C4-2B (cell line): ENCODE measurements around the gene RBFOX1.

Experiments used
- H3K27ac ChIP-seq: fragments of 450-650 bp; 2 replicates; pipeline ENCODE4 v1.5.1; 2017
- ZFX ChIP-seq: fragments of 450-650 bp; IDR thresholded peaks from 2 replicates; pipeline ENCODE4 v1.6.1; 2017
- TF ChIP-seq, protein P1 (sequence below): fragments of 450-650 bp; conservative IDR thresholded peaks from 2 replicates; pipeline ENCODE4 v1.5.1; 2017; ENCODE audit warnings: mild to moderate bottlenecking

RBFOX1 gene

DNA sequence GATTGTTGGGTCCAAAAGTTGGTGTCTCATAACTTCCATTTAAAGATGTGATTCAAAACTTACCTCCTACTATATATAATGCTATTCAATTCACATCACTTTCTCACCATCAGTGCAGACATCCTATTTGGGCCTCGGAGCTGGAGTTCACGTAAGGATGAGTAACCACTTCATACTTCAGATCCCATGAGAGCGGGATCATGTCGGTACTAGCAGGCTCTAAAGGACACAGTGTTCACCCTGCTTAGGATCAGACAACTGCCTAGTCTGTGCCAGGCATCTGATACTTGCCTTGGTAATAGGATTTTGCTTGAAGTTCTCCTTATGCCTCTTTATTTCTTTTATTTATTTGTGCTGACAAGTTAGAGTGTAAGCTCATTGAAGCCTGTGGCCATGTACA lies 39.5 kb downstream of the RBFOX1 start:
- no peak for TF ChIP-seq ZFX
- TF ChIP-seq, protein P1, sequence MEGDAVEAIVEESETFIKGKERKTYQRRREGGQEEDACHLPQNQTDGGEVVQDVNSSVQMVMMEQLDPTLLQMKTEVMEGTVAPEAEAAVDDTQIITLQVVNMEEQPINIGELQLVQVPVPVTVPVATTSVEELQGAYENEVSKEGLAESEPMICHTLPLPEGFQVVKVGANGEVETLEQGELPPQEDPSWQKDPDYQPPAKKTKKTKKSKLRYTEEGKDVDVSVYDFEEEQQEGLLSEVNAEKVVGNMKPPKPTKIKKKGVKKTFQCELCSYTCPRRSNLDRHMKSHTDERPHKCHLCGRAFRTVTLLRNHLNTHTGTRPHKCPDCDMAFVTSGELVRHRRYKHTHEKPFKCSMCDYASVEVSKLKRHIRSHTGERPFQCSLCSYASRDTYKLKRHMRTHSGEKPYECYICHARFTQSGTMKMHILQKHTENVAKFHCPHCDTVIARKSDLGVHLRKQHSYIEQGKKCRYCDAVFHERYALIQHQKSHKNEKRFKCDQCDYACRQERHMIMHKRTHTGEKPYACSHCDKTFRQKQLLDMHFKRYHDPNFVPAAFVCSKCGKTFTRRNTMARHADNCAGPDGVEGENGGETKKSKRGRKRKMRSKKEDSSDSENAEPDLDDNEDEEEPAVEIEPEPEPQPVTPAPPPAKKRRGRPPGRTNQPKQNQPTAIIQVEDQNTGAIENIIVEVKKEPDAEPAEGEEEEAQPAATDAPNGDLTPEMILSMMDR: no peak
- no peak overlapping the region for H3K27ac ChIP-seq

DNA sequence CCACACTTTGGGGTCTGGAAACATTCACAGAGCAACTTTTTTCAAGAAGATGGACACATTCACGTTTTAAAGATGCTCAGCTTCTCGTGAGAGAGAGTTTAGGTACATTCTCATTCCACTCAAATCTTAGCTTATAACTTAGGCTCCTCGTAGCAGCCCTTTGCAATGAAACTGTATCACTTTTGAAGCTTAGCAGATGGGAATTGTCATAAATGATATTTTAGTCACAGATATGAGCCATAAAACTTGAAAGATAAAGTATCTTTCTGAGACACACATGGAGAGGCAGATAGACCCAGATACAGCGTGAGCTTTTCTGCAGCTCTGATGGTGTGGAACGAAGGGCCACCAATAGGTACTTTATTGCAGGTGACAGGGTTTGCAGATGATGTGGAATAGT lies 41.1 kb downstream of the RBFOX1 start:
- H3K27ac ChIP-seq: no peak overlapping the region
- TF ChIP-seq, protein P1: no peak
- TF ChIP-seq ZFX: no peak

DNA sequence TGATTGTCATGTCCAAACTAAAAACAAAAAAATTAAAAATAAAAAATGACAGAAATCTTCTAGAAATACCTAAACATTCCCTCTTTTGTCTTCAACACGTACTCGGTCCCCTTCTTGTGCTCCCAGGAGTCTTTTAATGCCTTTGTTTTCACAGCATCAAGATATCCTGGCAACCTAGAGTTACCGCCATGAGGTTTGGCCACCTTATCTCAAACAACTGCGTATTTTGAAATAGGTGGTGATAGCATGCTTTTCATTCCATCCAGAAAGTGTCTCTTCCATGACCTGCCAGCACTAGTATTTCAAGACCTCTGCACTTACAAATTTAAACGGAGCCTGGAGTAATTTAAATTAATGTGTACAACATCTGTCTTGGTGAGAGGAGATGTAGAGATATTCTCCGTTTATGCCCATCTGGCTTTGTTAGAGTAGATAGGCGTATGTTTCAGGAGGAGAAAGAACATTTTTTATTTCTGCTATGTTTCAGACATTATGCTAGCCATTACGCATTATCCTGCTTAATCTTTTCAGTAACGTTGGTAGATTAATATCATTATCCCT lies 42.0 kb downstream of the RBFOX1 start:
- no peak overlapping the region for H3K27ac ChIP-seq
- no peak for TF ChIP-seq ZFX
- TF ChIP-seq, protein P1: no peak

DNA sequence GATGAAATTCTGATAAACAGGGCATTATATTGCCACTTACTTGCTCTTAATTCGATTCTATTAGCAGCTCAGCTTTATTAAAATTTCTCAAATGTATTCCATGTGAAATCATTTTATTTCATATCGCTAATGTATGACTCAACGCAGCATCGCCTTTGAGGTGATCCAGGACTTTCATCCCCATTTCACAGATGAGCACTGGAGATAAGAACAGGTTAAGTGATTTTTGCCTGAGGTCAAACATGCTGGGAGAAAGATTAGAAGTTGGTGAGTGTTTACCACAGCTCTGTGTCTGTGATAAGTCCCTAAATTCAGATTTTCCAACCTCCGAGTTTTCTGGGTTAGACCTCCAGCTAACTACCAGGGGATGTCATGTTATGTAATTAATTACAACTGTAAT lies 43.6 kb downstream of the RBFOX1 start:
- H3K27ac ChIP-seq: no peak overlapping the region
- no peak for TF ChIP-seq ZFX
- TF ChIP-seq, protein P1: no peak

DNA sequence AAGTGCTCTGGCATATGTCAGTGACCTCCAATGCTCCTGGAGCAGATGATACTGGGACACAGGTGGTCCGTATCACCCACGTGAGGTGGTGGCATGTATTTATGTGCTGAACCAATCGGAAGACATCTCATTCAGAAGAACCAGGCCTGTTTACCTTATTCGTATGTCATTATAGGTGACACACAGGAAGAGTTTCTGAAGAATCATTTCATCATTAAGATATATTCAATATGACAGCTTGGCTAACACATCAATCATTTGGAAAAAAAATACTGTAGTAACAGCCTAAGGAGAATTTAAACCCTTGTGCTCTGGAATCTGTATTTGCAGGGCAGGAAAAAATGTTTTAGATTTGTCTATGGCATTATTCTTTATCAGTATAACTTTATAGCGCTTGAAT lies 44.6 kb downstream of the RBFOX1 start:
- no peak for TF ChIP-seq ZFX
- TF ChIP-seq, protein P1: no peak
- no peak overlapping the region for H3K27ac ChIP-seq

DNA sequence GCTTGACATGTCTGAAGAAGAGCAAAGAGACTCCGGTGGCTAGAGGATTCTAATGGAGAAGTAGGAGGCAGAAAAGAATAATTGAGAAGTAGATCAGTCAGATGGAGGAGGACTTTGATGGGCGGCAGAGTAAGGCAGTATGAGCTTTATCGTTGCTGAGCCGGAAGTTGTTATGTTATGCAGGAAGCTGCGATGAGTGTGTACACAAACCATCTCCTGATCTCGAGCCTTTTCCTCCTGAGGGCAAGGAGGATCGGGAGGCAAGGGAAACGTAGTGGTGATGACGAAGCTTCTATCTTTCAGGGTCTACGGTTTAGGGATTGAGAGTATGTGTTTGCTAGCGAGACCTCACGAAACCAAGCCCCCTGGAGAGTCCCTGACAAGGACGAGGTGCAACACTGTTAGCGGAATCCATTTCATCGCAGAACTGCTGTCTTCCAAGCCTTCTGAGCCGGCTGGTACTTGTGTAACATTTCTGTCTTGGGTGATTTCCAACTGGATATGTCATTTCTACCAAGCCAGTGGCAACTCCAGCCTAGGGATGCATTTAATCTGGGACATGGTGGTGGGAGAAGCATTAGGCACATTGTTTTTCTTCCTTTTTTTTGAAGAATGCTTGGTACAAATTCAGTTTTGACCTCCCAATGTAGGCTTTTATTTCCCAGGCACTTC lies 45.5 kb downstream of the RBFOX1 start:
- H3K27ac ChIP-seq: no peak overlapping the region
- TF ChIP-seq, protein P1: no peak
- no peak for TF ChIP-seq ZFX

DNA sequence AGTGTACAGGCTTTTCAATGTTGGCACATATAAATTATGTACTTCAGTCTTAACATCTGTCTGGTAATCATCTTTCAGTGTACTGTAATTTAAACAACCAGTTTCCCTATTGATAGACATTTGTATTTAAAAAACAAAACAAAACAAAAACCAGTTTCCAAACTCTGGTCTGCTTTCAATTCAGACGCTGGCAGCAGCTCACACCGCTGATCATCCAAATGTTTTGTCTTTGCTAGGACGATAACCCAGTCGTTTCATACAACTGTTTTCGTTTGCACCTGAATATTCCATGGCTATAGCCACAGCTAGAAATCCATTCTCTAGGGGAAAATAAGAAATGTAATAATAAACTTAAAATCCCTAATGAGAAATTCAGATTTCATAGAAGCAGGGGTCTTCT lies 47.8 kb downstream of the RBFOX1 start:
- H3K27ac ChIP-seq: no peak overlapping the region
- TF ChIP-seq ZFX: no peak
- TF ChIP-seq, protein P1: no peak
